SK-N-SH treated with all-trans-retinoic acid at 6 μM for 48 hours (cell line): Measurements from ENCODE around the gene SMCHD1.
"Not testable (repeated sequence)": the region's sequence is repeated elsewhere in the genome, so short reads cannot be mapped to it uniquely, and the experiment has no call there.

Experiments used
- ATAC-seq: fragments of 200-7000 bp; cut with Tn5 transposase; 3 replicates; pipeline ENCODE4 v1.9.1; 2020; ENCODE audit warnings: mild to moderate bottlenecking, moderate library complexity
- ARNTL ChIP-seq: fragments of 450-650 bp; formaldehyde crosslinking; IDR thresholded peaks from 2 replicates; pipeline ENCODE4 v1.5.0; 2020; ENCODE audit warnings: low read depth, mild to moderate bottlenecking, moderate library complexity, borderline replicate concordance
- BACH2 ChIP-seq: fragments of 250-450 bp; sonication (Bioruptor Pico); IDR thresholded peaks from 2 replicates; pipeline ENCODE4 v1.9.0; 2021; ENCODE audit warnings: mild to moderate bottlenecking, borderline replicate concordance
- CREB5 ChIP-seq: fragments of 250-450 bp; sonication (Bioruptor Pico); IDR thresholded peaks from 2 replicates; pipeline ENCODE4 v1.5.1; 2020; ENCODE audit warnings: low read depth, mild to moderate bottlenecking, moderate library complexity
- CSDC2 ChIP-seq: fragments of 250-450 bp; sonication (Bioruptor Pico); IDR thresholded peaks from 2 replicates; pipeline ENCODE4 v1.5.0; 2020; ENCODE audit warnings: mild to moderate bottlenecking, moderate library complexity
- CSRNP3 ChIP-seq: fragments of 250-450 bp; sonication (Bioruptor Pico); IDR thresholded peaks from 2 replicates; pipeline ENCODE4 v1.5.1; 2021; ENCODE audit warnings: mild to moderate bottlenecking, moderate library complexity
- ESRRG ChIP-seq: fragments of 250-450 bp; sonication (Bioruptor Pico); IDR thresholded peaks from 2 replicates; pipeline ENCODE4 v1.6.1; 2021; ENCODE audit warnings: mild to moderate bottlenecking
- ISL1 ChIP-seq: fragments of 250-450 bp; sonication (Bioruptor Pico); IDR thresholded peaks from 2 replicates; pipeline ENCODE4 v2.1.2; 2022; ENCODE audit warnings: mild to moderate bottlenecking, moderate library complexity
- OSR1 ChIP-seq: fragments of 250-450 bp; sonication (Bioruptor Pico); IDR thresholded peaks from 2 replicates; pipeline ENCODE4 v1.8.0; 2022; ENCODE audit warnings: moderate library complexity, mild to moderate bottlenecking, inconsistent platforms
- PATZ1 ChIP-seq: fragments of 250-450 bp; sonication (Bioruptor Pico); IDR thresholded peaks from 2 replicates; pipeline ENCODE4 v1.8.0; 2020; ENCODE audit warnings: mild to moderate bottlenecking, moderate library complexity, borderline replicate concordance
- POU6F1 ChIP-seq: fragments of 250-450 bp; sonication (Bioruptor Pico); IDR thresholded peaks from 2 replicates; pipeline ENCODE4 v1.8.0; 2021; ENCODE audit warnings: low read depth, mild to moderate bottlenecking, moderate library complexity, borderline replicate concordance
- PPARA ChIP-seq: fragments of 250-450 bp; sonication (Bioruptor Pico); IDR thresholded peaks from 2 replicates; pipeline ENCODE4 v1.5.0; 2020; ENCODE audit warnings: mild to moderate bottlenecking, borderline replicate concordance
- RARB ChIP-seq: fragments of 250-450 bp; sonication (Bioruptor Pico); IDR thresholded peaks from 2 replicates; pipeline ENCODE4 v1.8.0; 2021; ENCODE audit warnings: mild to moderate bottlenecking, moderate library complexity
- TCF4 ChIP-seq: fragments of 250-450 bp; sonication (Bioruptor Pico); IDR thresholded peaks from 2 replicates; pipeline ENCODE4 v1.8.0; 2021; ENCODE audit warnings: mild to moderate bottlenecking, moderate library complexity, borderline replicate concordance
- TOX ChIP-seq: fragments of 250-450 bp; sonication (Bioruptor Pico); IDR thresholded peaks from 2 replicates; pipeline ENCODE4 v1.8.0; 2021; ENCODE audit warnings: mild to moderate bottlenecking, moderate library complexity, borderline replicate concordance
- TSHZ2 ChIP-seq: fragments of 250-450 bp; sonication (Bioruptor Pico); IDR thresholded peaks from 2 replicates; pipeline ENCODE4 v1.5.0; 2020; ENCODE audit warnings: mild to moderate bottlenecking, moderate library complexity
- ZC3H10 ChIP-seq: fragments of 250-450 bp; sonication (Bioruptor Pico); IDR thresholded peaks from 2 replicates; pipeline ENCODE4 v1.5.1; 2021; ENCODE audit warnings: mild to moderate bottlenecking, moderate library complexity
- ZFP3 ChIP-seq: fragments of 250-450 bp; sonication (Bioruptor Pico); IDR thresholded peaks from 2 replicates; pipeline ENCODE4 v1.5.0; 2020; ENCODE audit warnings: mild to moderate bottlenecking, moderate library complexity
- ZFP30 ChIP-seq: fragments of 450-650 bp; formaldehyde crosslinking; IDR thresholded peaks from 2 replicates; pipeline ENCODE4 v1.5.0; 2022; ENCODE audit warnings: mild to moderate bottlenecking, moderate library complexity
- ZNF565 ChIP-seq: fragments of 450-650 bp; formaldehyde crosslinking; conservative IDR thresholded peaks from 2 replicates; pipeline ENCODE4 v1.5.0; 2020; ENCODE audit warnings: low read depth, mild to moderate bottlenecking, moderate library complexity
- ZNF70 ChIP-seq: fragments of 450-650 bp; formaldehyde crosslinking; IDR thresholded peaks from 2 replicates; pipeline ENCODE4 v1.5.0; 2020; ENCODE audit warnings: mild to moderate bottlenecking, moderate library complexity
- ZNF8 ChIP-seq: fragments of 450-650 bp; formaldehyde crosslinking; IDR thresholded peaks from 2 replicates; pipeline ENCODE4 v1.5.0; 2020; ENCODE audit warnings: mild to moderate bottlenecking, moderate library complexity

Gene SMCHD1

GRCh38 chr18:2656981-2657512 lies 1.5 kb downstream of the SMCHD1 start:
- TF ChIP-seq ZFP30 (CRISPR knock-in tag) (no peak), ZNF70 (peak; percentile 56; the same call in 1 of the 2 replicates)
- ATAC-seq: peak; percentile 1; the same call in 1 of the 3 replicates

- no peak for ATAC-seq
- TF ChIP-seq ARNTL (CRISPR knock-in tag) (no peak), TCF4 (no peak), ZFP30 (CRISPR knock-in tag) (no peak), BACH2 (CRISPR knock-in tag) (no peak), PPARA (no peak), CREB5 (CRISPR knock-in tag) (no peak), OSR1 (CRISPR knock-in tag) (no peak), ZNF8 (no peak), TOX (no peak), TSHZ2 (CRISPR knock-in tag) (no peak), CSDC2 (CRISPR knock-in tag) (no peak), ZC3H10 (CRISPR knock-in tag) (no peak), ISL1 (CRISPR knock-in tag) (no peak), ZFP3 (no peak), ZNF70 (no peak), CSRNP3 (CRISPR knock-in tag) (no peak), PATZ1 (CRISPR knock-in tag) (no peak), RARB (CRISPR knock-in tag) (no peak)
Measured at GRCh38 chr18:2657788-2658458, 2.4 kb downstream of the SMCHD1 start.

- not testable (repeated sequence) for ATAC-seq
- TF ChIP-seq ZNF8: 0 out of 2 replicates have a peak, but pooled peaks have one; percentile 26
Measured at GRCh38 chr18:2660849-2661248, 5.3 kb downstream of the SMCHD1 start.

- ATAC-seq: not testable (repeated sequence)
Measured at GRCh38 chr18:2662288-2662687, 6.8 kb downstream of the SMCHD1 start.

- TF ChIP-seq ZFP30 (CRISPR knock-in tag) (no peak), POU6F1 (CRISPR knock-in tag) (no peak), CREB5 (CRISPR knock-in tag) (no peak), ZNF565 (CRISPR knock-in tag) (no peak), OSR1 (CRISPR knock-in tag) (no peak), ESRRG (CRISPR knock-in tag) (no peak), CSDC2 (CRISPR knock-in tag) (no peak)
- no peak for ATAC-seq
Measured at GRCh38 chr18:2662990-2663389, 7.5 kb downstream of the SMCHD1 start.
